ENCODE data around the gene DCLRE1A. TPM values are rescaled to one million over a fixed set of nuclear protein-coding genes. Genes with fewer than 3 reads are reported as not detected.
"Not testable (repeated sequence)": the region's sequence is repeated elsewhere in the genome, so short reads cannot be mapped to it uniquely, and the experiment has no call there.

DCLRE1A gene
- total RNA-seq, 1 donor from 2014 or later = 6.1 TPM

GRCh38 chr10:113825791-113826190 lies 28.1 kb downstream of the DCLRE1A start:
- Histone ChIP-seq H3K9me3 (no peaks in the 10 kb centered on the region), H3K4me1 (no peaks in the 10 kb centered on the region), H3K27ac (no peak overlapping the region), H3K4me3 (no peak overlapping the region), H3K27me3 (no peaks in the 10 kb centered on the region), H3K36me3 (no peaks in the 10 kb centered on the region)
- no peak for TF ChIP-seq CTCF (IDR thresholded peaks at IDR 0.05)
- DNase-seq = no peak
- ATAC-seq = no peak
- intact Hi-C loops (cut with DNase I) = no loop called here

- H3K4me1 ChIP-seq = no peaks in the 10 kb centered on the region
- ATAC-seq (no peak), DNase-seq (no peak)
- H3K27me3 ChIP-seq = no peaks in the 10 kb centered on the region
- H3K36me3 ChIP-seq = no peaks in the 10 kb centered on the region
- no peak overlapping the region for H3K4me3 ChIP-seq
- TF ChIP-seq CTCF (IDR thresholded peaks at IDR 0.05) = no peak
- H3K27ac ChIP-seq = no peak overlapping the region
- intact Hi-C loops (cut with DNase I) = no loop called here
- H3K9me3 ChIP-seq = no peaks in the 10 kb centered on the region
Observed at GRCh38 chr10:113823389-113823788, 30.5 kb downstream of the DCLRE1A start.

GRCh38 chr10:113822174-113822573 lies 31.7 kb downstream of the DCLRE1A start:
- ATAC-seq (no peak), DNase-seq (no peak)
- no peaks in the 10 kb centered on the region for H3K4me1 ChIP-seq
- TF ChIP-seq CTCF (IDR thresholded peaks at IDR 0.05) = no peak
- no peak overlapping the region for H3K4me3 ChIP-seq
- H3K36me3 ChIP-seq = no peaks in the 10 kb centered on the region
- no peak overlapping the region for H3K27ac ChIP-seq
- H3K27me3 ChIP-seq = no peaks in the 10 kb centered on the region
- H3K9me3 ChIP-seq = no peaks in the 10 kb centered on the region
- intact Hi-C loops (cut with DNase I) = no loop called here

GRCh38 chr10:113821306-113821705 lies 32.6 kb downstream of the DCLRE1A start:
- H3K27me3 ChIP-seq; H3K4me3 ChIP-seq; H3K4me1 ChIP-seq; intact Hi-C loops (cut with DNase I); DNase-seq; H3K9me3 ChIP-seq; ATAC-seq; H3K27ac ChIP-seq; H3K36me3 ChIP-seq: not testable (repeated sequence)

GRCh38 chr10:113820507-113820906 lies 33.4 kb downstream of the DCLRE1A start:
- DNase-seq = no peak
- peak; percentile 16 for ATAC-seq
- Histone ChIP-seq H3K36me3 (no peaks in the 10 kb centered on the region), H3K27ac (no peak overlapping the region), H3K27me3 (no peaks in the 10 kb centered on the region), H3K9me3 (no peaks in the 10 kb centered on the region), H3K4me1 (no peaks in the 10 kb centered on the region), H3K4me3 (no peak overlapping the region)
- no peak for TF ChIP-seq CTCF (IDR thresholded peaks at IDR 0.05)
- intact Hi-C loops (cut with DNase I) = no loop called here

GRCh38 chr10:113819989-113820388 lies 33.9 kb downstream of the DCLRE1A start:
- Histone ChIP-seq H3K9me3 (no peaks in the 10 kb centered on the region), H3K27me3 (no peaks in the 10 kb centered on the region), H3K36me3 (no peaks in the 10 kb centered on the region), H3K4me1 (no peaks in the 10 kb centered on the region), H3K27ac (no peak overlapping the region), H3K4me3 (no peak overlapping the region)
- no peak for ATAC-seq
- no peak for TF ChIP-seq CTCF (IDR thresholded peaks at IDR 0.05)
- intact Hi-C loops (cut with DNase I) = no loop called here
- DNase-seq = no peak

GRCh38 chr10:113814700-113815099 lies 39.2 kb downstream of the DCLRE1A start:
- H3K36me3 ChIP-seq; DNase-seq; H3K4me3 ChIP-seq; H3K9me3 ChIP-seq; H3K27ac ChIP-seq; H3K27me3 ChIP-seq; ATAC-seq; intact Hi-C loops (cut with DNase I); H3K4me1 ChIP-seq: not testable (repeated sequence)

Data from upper lobe of right lung (tissue), 1 donor.